Sigmoid colon (tissue), 7 donors: ENCODE data around the gene ALOX5. TPM values are rescaled to one million over a fixed set of nuclear protein-coding genes. Genes with fewer than 3 reads are reported as not detected.
"Not testable (repeated sequence)": the region's sequence is repeated elsewhere in the genome, so short reads cannot be mapped to it uniquely, and the experiment has no call there.

ENCODE experiments used
- DNase-seq: peaks from one replicate; pipeline ENCODE4 v3.0.0-alpha.2; 2019
- H3K27ac ChIP-seq, 4 donors: fragments of 200-600 bp; sonication (generic); one replicate each; pipeline ENCODE4 v1.5.1; 2016 to 2019; ENCODE audit warnings: mild to moderate bottlenecking in 1 of 4
- H3K27me3 ChIP-seq, 3 donors: fragments of 200-600 bp; sonication (generic); one replicate each; pipeline ENCODE4 v1.5.1; 2019; ENCODE audit warnings: mild to moderate bottlenecking in 1 of 3
- H3K36me3 ChIP-seq, 4 donors: fragments of 200-600 bp; sonication (generic); one replicate each; pipeline ENCODE4 v1.5.1; 2016 to 2019
- H3K4me1 ChIP-seq, 4 donors: fragments of 200-600 bp; sonication (generic); one replicate each; pipeline ENCODE4 v1.5.1; 2017 to 2019
- H3K4me3 ChIP-seq, 4 donors: fragments of 200-600 bp; sonication (generic); one replicate each; pipeline ENCODE4 v1.5.1; 2017 to 2019; ENCODE audit warnings: mild to moderate bottlenecking in 2 of 4, moderate library complexity in 1 of 4
- H3K9me3 ChIP-seq, 4 donors: fragments of 200-600 bp in 3 of 4; sonication (generic) in 3 of 4; one replicate each; pipeline versions ENCODE4 v1.5.1 to v1.6.1; 2013 to 2019
- EP300 ChIP-seq, 4 donors: sonication (generic); formaldehyde crosslinking; IDR thresholded peaks; one replicate each; pipeline ENCODE4 v1.6.1; 2017; ENCODE audit warnings: antibody characterized with exemption in 4 of 4
- POLR2A ChIP-seq, 2 donors: fragments of 450-650 bp; IDR thresholded peaks; one replicate each; pipeline ENCODE4 v1.6.1; 2016; ENCODE audit warnings: antibody characterized with exemption in 2 of 2, mild to moderate bottlenecking in 2 of 2, moderate library complexity in 2 of 2
- POLR2AphosphoS5 ChIP-seq, 4 donors: sonication (generic); formaldehyde crosslinking; IDR thresholded peaks; one replicate each; pipeline ENCODE4 v1.6.1; 2017; ENCODE audit warnings: antibody characterized with exemption in 4 of 4
- WGBS, 2 donors: extraction: QIAGEN DNeasy Blood & Tissue Kit; methylation state at CpG; one replicate each; pipeline ENCODE4 v1.1.7; 2013; 5-methylcytosine and 5-hydroxymethylcytosine counted together
- intact Hi-C: fragments of 100-400 bp; cut with DNase I; formaldehyde crosslinking; loops from one replicate; pipeline ENCODE4 v1.15.1; 2023
- polyA plus RNA-seq, 3 donors: library from polyadenylated mRNA; stranded (reverse); fragments of 200-250 nt; gene quantifications; one replicate each; pipeline ENCODE4 v1.2.3, GENCODE V29; 2013
- total RNA-seq, 4 donors: library from RNA; depleted of rRNA; stranded (reverse); fragments of >200 nt; gene quantifications; one replicate each; pipeline ENCODE4 v1.1.0, GENCODE V29; 2016
- TF ChIP-seq, protein P1 (sequence below), 4 experiments: fragments of 450-650 bp in 3 of 4; fragments of 200-600 bp in 1 of 4; IDR thresholded peaks; one replicate each; pipeline ENCODE4 v1.5.1; 2016 to 2019; ENCODE audit warnings: antibody characterized with exemption in 4 of 4, mild to moderate bottlenecking in 3 of 4, moderate library complexity in 2 of 4
- donor health status: healthy with polysubstance abuse.
- donor health status: Bipolar disorder and iron deficiency.
- donor health status: healthy.

ALOX5 gene
- total and polyA plus RNA-seq, 7 donors, result 7.2 to 31.9 (median 23.2) TPM

GRCh38 chr10:45387096-45387893, 13.3 kb downstream of the ALOX5 start:
- no peak for DNase-seq
- H3K36me3 ChIP-seq, result no peaks in the 10 kb centered on the region
- 84 to 91% methylated on average over 8 of the region's 8 CpGs for WGBS, 2 donors
- H3K4me3 ChIP-seq, result no peak overlapping the region
- no peaks in the 10 kb centered on the region for H3K9me3 ChIP-seq
- intact Hi-C loops, result no loop called here
- no peak for TF ChIP-seq EP300 (IDR thresholded peaks at IDR 0.05)
- no peak for TF ChIP-seq POLR2A (IDR thresholded peaks at IDR 0.05)
- TF ChIP-seq, protein P1, sequence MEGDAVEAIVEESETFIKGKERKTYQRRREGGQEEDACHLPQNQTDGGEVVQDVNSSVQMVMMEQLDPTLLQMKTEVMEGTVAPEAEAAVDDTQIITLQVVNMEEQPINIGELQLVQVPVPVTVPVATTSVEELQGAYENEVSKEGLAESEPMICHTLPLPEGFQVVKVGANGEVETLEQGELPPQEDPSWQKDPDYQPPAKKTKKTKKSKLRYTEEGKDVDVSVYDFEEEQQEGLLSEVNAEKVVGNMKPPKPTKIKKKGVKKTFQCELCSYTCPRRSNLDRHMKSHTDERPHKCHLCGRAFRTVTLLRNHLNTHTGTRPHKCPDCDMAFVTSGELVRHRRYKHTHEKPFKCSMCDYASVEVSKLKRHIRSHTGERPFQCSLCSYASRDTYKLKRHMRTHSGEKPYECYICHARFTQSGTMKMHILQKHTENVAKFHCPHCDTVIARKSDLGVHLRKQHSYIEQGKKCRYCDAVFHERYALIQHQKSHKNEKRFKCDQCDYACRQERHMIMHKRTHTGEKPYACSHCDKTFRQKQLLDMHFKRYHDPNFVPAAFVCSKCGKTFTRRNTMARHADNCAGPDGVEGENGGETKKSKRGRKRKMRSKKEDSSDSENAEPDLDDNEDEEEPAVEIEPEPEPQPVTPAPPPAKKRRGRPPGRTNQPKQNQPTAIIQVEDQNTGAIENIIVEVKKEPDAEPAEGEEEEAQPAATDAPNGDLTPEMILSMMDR (IDR thresholded peaks at IDR 0.05), result no peak
- no peak for TF ChIP-seq POLR2AphosphoS5 (IDR thresholded peaks at IDR 0.05)
- no peaks in the 10 kb centered on the region for H3K27me3 ChIP-seq
- no peak overlapping the region for H3K27ac ChIP-seq
- no peaks in the 10 kb centered on the region for H3K4me1 ChIP-seq

DNA sequence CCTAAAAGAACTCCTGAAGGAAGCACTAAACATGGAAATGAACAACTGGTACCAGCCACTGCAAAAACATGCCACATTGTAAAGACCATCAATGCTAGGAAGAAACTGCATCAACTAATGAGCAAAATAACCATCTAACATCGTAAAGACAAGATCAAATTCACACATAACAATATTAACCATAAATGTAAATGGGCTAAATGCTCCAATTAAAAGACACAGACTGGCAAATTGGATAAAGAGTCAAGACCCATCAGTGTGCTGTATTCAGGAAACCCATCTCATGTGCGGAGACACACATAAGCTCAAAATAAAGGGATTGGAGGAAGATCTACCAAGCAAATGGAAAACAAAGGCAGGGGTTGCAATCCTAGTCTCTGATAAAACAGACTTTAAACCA, 15.7 kb downstream of the ALOX5 start:
- H3K36me3 ChIP-seq, H3K27ac ChIP-seq, H3K4me3 ChIP-seq, DNase-seq, H3K27me3 ChIP-seq, H3K9me3 ChIP-seq, H3K4me1 ChIP-seq, intact Hi-C loops: not testable (repeated sequence)
- 90 to 93% methylated on average over 2 of the region's 2 CpGs for WGBS, 2 donors

DNA sequence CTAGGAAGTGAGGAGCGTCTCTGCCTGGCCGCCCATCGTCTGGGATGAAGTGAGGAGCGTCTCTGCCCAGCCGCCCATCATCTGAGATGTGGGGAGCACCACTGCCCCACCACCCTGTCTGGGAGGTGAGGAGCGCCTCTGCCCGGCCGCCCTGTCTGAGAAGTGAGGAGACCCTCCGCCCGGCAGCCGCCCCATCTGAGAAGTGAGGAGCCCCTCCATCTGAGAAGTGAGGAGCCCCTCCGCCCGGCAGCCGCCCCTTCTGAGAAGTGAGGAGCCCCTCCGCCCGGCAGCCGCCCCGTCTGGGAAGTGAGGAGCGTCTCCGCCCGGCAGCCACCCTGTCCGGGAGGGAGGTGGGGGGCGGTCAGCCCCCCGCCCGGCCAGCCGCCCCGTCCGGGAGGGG, 17.6 kb downstream of the ALOX5 start:
- H3K9me3 ChIP-seq, H3K36me3 ChIP-seq, H3K27me3 ChIP-seq, DNase-seq, H3K4me3 ChIP-seq, H3K27ac ChIP-seq, intact Hi-C loops, H3K4me1 ChIP-seq: not testable (repeated sequence)
- WGBS, 2 donors, result 91 to 96% methylated on average over 28 of the region's 28 CpGs

GRCh38 chr10:45395554-45395953, 21.5 kb downstream of the ALOX5 start:
- H3K27ac ChIP-seq, result no peak overlapping the region
- intact Hi-C loops, result no loop called here
- WGBS, 2 donors, result 96 to 97% methylated on average over 7 of the region's 7 CpGs

DNA sequence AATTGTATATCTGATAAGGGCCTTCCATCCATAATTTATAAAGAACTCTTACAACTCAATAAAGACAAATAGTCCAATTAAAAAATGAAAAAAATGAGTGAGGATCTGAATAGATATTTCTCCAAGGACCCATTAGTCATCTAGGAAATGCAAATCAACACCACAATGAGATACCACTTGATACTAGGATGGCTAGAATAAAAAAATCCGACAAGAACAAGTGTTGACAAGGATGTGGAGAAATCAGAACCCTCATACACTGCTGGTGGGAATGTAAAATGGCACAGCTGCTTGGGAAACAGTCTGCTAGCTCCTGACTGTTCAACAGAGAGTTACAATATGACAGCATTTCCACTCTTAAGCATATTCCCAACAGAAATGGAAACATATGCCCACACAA, 24.6 kb downstream of the ALOX5 start:
- intact Hi-C loops, result no loop called here
- DNase-seq, result no peak
- Histone ChIP-seq H3K4me3 (no peak overlapping the region), H3K9me3 (peaks cover 0 to 2% (median 0%) of the 10 kb centered on the region in 4 donors), H3K4me1 (no peaks in the 10 kb centered on the region), H3K27ac (no peak overlapping the region), H3K27me3 (no peaks in the 10 kb centered on the region), H3K36me3 (no peaks in the 10 kb centered on the region)
- 73 to 75% methylated on average over 1 of the region's 1 CpG for WGBS, 2 donors
- TF ChIP-seq, protein P1 (IDR thresholded peaks at IDR 0.05), result no peak
- no peak for TF ChIP-seq EP300 (IDR thresholded peaks at IDR 0.05)
- no peak for TF ChIP-seq POLR2A (IDR thresholded peaks at IDR 0.05)
- TF ChIP-seq POLR2AphosphoS5 (IDR thresholded peaks at IDR 0.05), result no peak

More at GRCh38 chr10:45395554-45395953, 21.5 kb downstream of the ALOX5 start:
- no peaks in the 10 kb centered on the region for H3K27me3 ChIP-seq
- no peak overlapping the region for H3K4me3 ChIP-seq
- peaks cover 0 to 2% (median 0%) of the 10 kb centered on the region in 4 donors for H3K9me3 ChIP-seq
- TF ChIP-seq POLR2A (IDR thresholded peaks at IDR 0.05) (no peak), EP300 (IDR thresholded peaks at IDR 0.05) (no peak), POLR2AphosphoS5 (IDR thresholded peaks at IDR 0.05) (no peak)
- TF ChIP-seq, protein P1 (IDR thresholded peaks at IDR 0.05), result no peak
- no peaks in the 10 kb centered on the region for H3K36me3 ChIP-seq
- H3K4me1 ChIP-seq, result no peaks in the 10 kb centered on the region
- no peak for DNase-seq

DNA sequence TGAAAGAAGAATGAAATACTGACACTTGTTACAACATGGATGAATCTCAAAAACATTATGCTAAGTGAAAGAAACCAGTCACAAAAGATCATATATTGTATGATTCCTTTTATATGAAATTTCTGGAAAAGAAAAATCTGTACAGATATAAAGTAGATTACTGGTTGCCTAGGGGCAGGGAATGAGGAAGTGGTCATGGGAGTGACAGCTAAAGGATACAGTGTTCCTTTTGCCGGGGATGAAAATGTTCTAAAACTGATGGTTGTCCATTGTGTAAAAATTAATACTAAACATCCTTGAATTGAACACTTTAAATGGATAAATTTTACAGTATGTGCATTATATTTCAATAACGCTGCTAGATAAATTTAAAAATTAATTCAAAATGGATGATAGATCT, 25.1 kb downstream of the ALOX5 start:
- TF ChIP-seq, protein P1 (IDR thresholded peaks at IDR 0.05), result no peak
- no peak for TF ChIP-seq POLR2A (IDR thresholded peaks at IDR 0.05)
- TF ChIP-seq EP300 (IDR thresholded peaks at IDR 0.05), result no peak
- no peak for TF ChIP-seq POLR2AphosphoS5 (IDR thresholded peaks at IDR 0.05)
- no peak for DNase-seq
- peaks cover 0 to 2% (median 0%) of the 10 kb centered on the region in 4 donors for H3K9me3 ChIP-seq
- WGBS, 2 donors, result 78 to 86% methylated on average over 2 of the region's 2 CpGs
- H3K4me1 ChIP-seq, result no peaks in the 10 kb centered on the region
- H3K4me3 ChIP-seq, result no peak overlapping the region
- no peaks in the 10 kb centered on the region for H3K27me3 ChIP-seq
- H3K36me3 ChIP-seq, result no peaks in the 10 kb centered on the region
- no peak overlapping the region for H3K27ac ChIP-seq
- intact Hi-C loops, result no loop called here
